ENCODE measurements around the gene ACTRT2.

- TF ChIP-seq YY1 (IDR thresholded peaks at IDR 0.05; ENCODE audit: insufficient read depth, insufficient read length) (no peak), ZNF274 (IDR thresholded peaks at IDR 0.05; ENCODE audit: low read depth, low read length) (no peak), SUZ12 (IDR thresholded peaks at IDR 0.05; ENCODE audit: extremely low read depth, insufficient read depth, insufficient read length) (no peak)
Observed at GRCh38 chr1:3058263-3059030, 37.2 kb downstream of the ACTRT2 start.

Data from NT2/D1 (cell line).